SIG-M5 (cell line): ENCODE data around the gene PRRG1.
"Not testable (repeated sequence)": the region's sequence is repeated elsewhere in the genome, so short reads cannot be mapped to it uniquely, and the experiment has no call there.

Source experiments
- DNase-seq: peaks from one replicate; lab custom pipeline; 2025; lab: John Stamatoyannopoulos, UW

PRRG1 gene

GRCh38 chrX:37378830-37379229 is 29.7 kb downstream of the PRRG1 start:
- no peak for DNase-seq

- no peak for DNase-seq
These were observed 31.1 kb downstream of the PRRG1 start for GRCh38 chrX:37380256-37380655.

GRCh38 chrX:37380924-37381323 is 31.8 kb downstream of the PRRG1 start:
- DNase-seq = no peak

- DNase-seq = no peak
These were observed 34.1 kb downstream of the PRRG1 start for GRCh38 chrX:37383313-37383712.

GRCh38 chrX:37388413-37388812 is 39.2 kb downstream of the PRRG1 start:
- DNase-seq = no peak

GRCh38 chrX:37405956-37406355 is 56.8 kb downstream of the PRRG1 start:
- DNase-seq = no peak

GRCh38 chrX:37407736-37408135 is 58.6 kb downstream of the PRRG1 start:
- DNase-seq = no peak

- DNase-seq = no peak
These were observed 60.1 kb downstream of the PRRG1 start for GRCh38 chrX:37409278-37409677.

GRCh38 chrX:37420185-37420584 is 71.0 kb downstream of the PRRG1 start:
- no peak for DNase-seq

- DNase-seq = no peak
These were observed 71.6 kb downstream of the PRRG1 start for GRCh38 chrX:37420756-37421155.

GRCh38 chrX:37424000-37424429 is 74.9 kb downstream of the PRRG1 start:
- DNase-seq = no peak

GRCh38 chrX:37425370-37425769 is 76.2 kb downstream of the PRRG1 start:
- DNase-seq = no peak

- not testable (repeated sequence) for DNase-seq
These were observed 79.8 kb downstream of the PRRG1 start for GRCh38 chrX:37428962-37429361.

GRCh38 chrX:37434362-37434761 is 85.2 kb downstream of the PRRG1 start:
- DNase-seq = no peak

GRCh38 chrX:37437160-37437559 is 88.0 kb downstream of the PRRG1 start:
- no peak for DNase-seq

GRCh38 chrX:37441377-37441776 is 92.2 kb downstream of the PRRG1 start:
- no peak for DNase-seq

GRCh38 chrX:37445182-37445581 is 96.0 kb downstream of the PRRG1 start:
- DNase-seq = no peak

- DNase-seq = no peak
These were observed 104.7 kb downstream of the PRRG1 start for GRCh38 chrX:37453821-37454220.

GRCh38 chrX:37454537-37455285 is 105.5 kb downstream of the PRRG1 start:
- DNase-seq = no peak

GRCh38 chrX:37455381-37455780 is 106.2 kb downstream of the PRRG1 start:
- no peak for DNase-seq

GRCh38 chrX:37460285-37460684 is 111.1 kb downstream of the PRRG1 start:
- not testable (repeated sequence) for DNase-seq

GRCh38 chrX:37462346-37462745 is 113.2 kb downstream of the PRRG1 start:
- DNase-seq = no peak

GRCh38 chrX:37468124-37468739 is 119.1 kb downstream of the PRRG1 start:
- no peak for DNase-seq

GRCh38 chrX:37470711-37471110 is 121.5 kb downstream of the PRRG1 start:
- DNase-seq = no peak
